WI38 (cell line): ENCODE results near the gene SRXN1.
"Not testable (repeated sequence)": the region's sequence is repeated elsewhere in the genome, so short reads cannot be mapped to it uniquely, and the experiment has no call there.

ENCODE experiments used
- H3K4me3 ChIP-seq: 2 replicates; pipeline ENCODE4 v1.5.1; 2011; ENCODE audit warnings: low read depth, mild to moderate bottlenecking, control low read depth, low read length
- CTCF ChIP-seq: IDR thresholded peaks from 2 replicates; pipeline ENCODE4 v1.5.1; 2012; ENCODE audit warnings: low read depth, mild to moderate bottlenecking, control low read depth, low read length

SRXN1 gene

GRCh38 chr20:645318-646106 lies 7.5 kb downstream of the SRXN1 start:
- H3K4me3 ChIP-seq: no peak overlapping the region

GRCh38 chr20:644692-645317 lies 8.2 kb downstream of the SRXN1 start:
- TF ChIP-seq CTCF: no peak
- H3K4me3 ChIP-seq: no peak overlapping the region

More at GRCh38 chr20:645318-646106, 7.5 kb downstream of the SRXN1 start:
- TF ChIP-seq CTCF: peak; percentile 94

GRCh38 chr20:642398-643174 lies 10.4 kb downstream of the SRXN1 start:
- H3K4me3 ChIP-seq: no peak overlapping the region
- no peak for TF ChIP-seq CTCF

- H3K4me3 ChIP-seq: not testable (repeated sequence)
Measured at GRCh38 chr20:642013-642397, 11.0 kb downstream of the SRXN1 start.

GRCh38 chr20:641516-641875 lies 11.5 kb downstream of the SRXN1 start:
- no peak for TF ChIP-seq CTCF
- H3K4me3 ChIP-seq: no peak overlapping the region

- H3K4me3 ChIP-seq: no peak overlapping the region
- TF ChIP-seq CTCF: no peak
Measured at GRCh38 chr20:640674-641515, 12.1 kb downstream of the SRXN1 start.

- H3K4me3 ChIP-seq: no peak overlapping the region
- no peak for TF ChIP-seq CTCF
Measured at GRCh38 chr20:638579-638978, 14.4 kb downstream of the SRXN1 start.
